Activated CD4-positive, alpha-beta T cell treated with anti-CD3 and anti-CD28 coated beads for 36 hours (primary cell): ENCODE data around the gene AZGP1. TPM values are rescaled to one million over a fixed set of nuclear protein-coding genes. Genes with fewer than 3 reads are reported as not detected.
"Not testable (repeated sequence)": the region's sequence is repeated elsewhere in the genome, so short reads cannot be mapped to it uniquely, and the experiment has no call there.

ENCODE experiments used
- ATAC-seq: fragments of 200-7000 bp; cut with Tn5 transposase; one replicate; pipeline ENCODE4 v1.10.0; 2021; ENCODE audit warnings: mild to moderate bottlenecking, moderate library complexity
- CTCF ChIA-PET: fragments of 350-600 bp; sonication (Branson Sonifier 250); formaldehyde crosslinking; loops from one replicate; lab custom pipeline; 2021; ENCODE audit warnings: antibody characterized with exemption; lab: Charles Lee
- POLR2A ChIA-PET: fragments of 350-600 bp; sonication (Branson Sonifier 250); formaldehyde crosslinking; loops from one replicate; lab custom pipeline; 2021; ENCODE audit warnings: antibody characterized with exemption, inconsistent platforms; lab: Charles Lee
- DNase-seq: peaks from one replicate; pipeline ENCODE4 v3.0.0-alpha.2; 2020
- H3K27ac Mint-ChIP-seq: one replicate; pipeline ENCODE4 v1.8.0; 2021; ENCODE audit warnings: mixed read lengths
- H3K27me3 Mint-ChIP-seq: one replicate; pipeline ENCODE4 v1.8.0; 2021; ENCODE audit warnings: mixed read lengths
- H3K36me3 Mint-ChIP-seq: one replicate; pipeline ENCODE4 v1.8.0; 2021; ENCODE audit warnings: low read depth, mixed read lengths
- H3K4me1 Mint-ChIP-seq: one replicate; pipeline ENCODE4 v1.8.0; 2021; ENCODE audit warnings: mixed read lengths
- H3K4me3 Mint-ChIP-seq: one replicate; pipeline ENCODE4 v1.8.0; 2021; ENCODE audit warnings: mild to moderate bottlenecking, moderate library complexity, mixed read lengths
- H3K9me3 Mint-ChIP-seq: one replicate; pipeline ENCODE4 v1.8.0; 2021; ENCODE audit warnings: low read depth, mixed read lengths
- intact Hi-C, 2 experiments: fragments of 100-400 bp; cut with DNase I in 1 of 2; cut with micrococcal nuclease in 1 of 2; formaldehyde crosslinking; loops; one replicate each; pipeline versions ENCODE4 v1.14.2 to v1.15.1; 2022 to 2024; cut with DNase I, micrococcal nuclease
- total RNA-seq, 2 experiments: library from RNA; stranded (reverse); gene quantifications; one replicate each; pipeline ENCODE4 v1.2.3, GENCODE V29; 2021

The AZGP1 gene
- total RNA-seq, 2 experiments from 2014 or later = not detected

DNA sequence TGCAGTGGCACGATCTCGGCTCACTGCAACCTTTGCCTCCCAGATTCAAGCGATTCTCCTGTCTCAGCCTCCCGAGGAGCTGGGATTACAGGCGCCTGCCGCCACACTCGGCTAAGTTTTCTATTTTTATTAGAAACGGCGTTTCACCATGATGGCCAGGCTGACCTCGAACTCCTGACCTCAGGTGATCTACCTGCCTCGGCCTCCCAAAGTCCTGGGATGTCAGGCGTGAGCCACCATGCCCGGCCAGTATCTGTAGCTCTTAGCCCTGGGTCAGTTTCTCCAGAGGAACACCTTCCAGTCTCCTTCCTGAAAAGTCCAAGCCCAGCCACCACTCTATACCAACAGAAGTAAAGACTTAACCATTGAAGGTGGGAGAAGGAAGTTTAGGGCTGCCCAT lies 24.4 kb upstream of the AZGP1 start:
- H3K9me3 Mint-ChIP-seq = no peaks in the 10 kb centered on the region
- DNase-seq = no peak
- intact Hi-C loops = no loop called here
- peaks cover 15% of the 10 kb centered on the region for H3K4me1 Mint-ChIP-seq
- H3K27me3 Mint-ChIP-seq = no peaks in the 10 kb centered on the region
- ChIA-PET CTCF (no interaction called here), POLR2A (no interaction called here)
- H3K4me3 Mint-ChIP-seq = no peak overlapping the region
- no peak for ATAC-seq
- H3K27ac Mint-ChIP-seq = no peak overlapping the region
- H3K36me3 Mint-ChIP-seq = no peaks in the 10 kb centered on the region

DNA sequence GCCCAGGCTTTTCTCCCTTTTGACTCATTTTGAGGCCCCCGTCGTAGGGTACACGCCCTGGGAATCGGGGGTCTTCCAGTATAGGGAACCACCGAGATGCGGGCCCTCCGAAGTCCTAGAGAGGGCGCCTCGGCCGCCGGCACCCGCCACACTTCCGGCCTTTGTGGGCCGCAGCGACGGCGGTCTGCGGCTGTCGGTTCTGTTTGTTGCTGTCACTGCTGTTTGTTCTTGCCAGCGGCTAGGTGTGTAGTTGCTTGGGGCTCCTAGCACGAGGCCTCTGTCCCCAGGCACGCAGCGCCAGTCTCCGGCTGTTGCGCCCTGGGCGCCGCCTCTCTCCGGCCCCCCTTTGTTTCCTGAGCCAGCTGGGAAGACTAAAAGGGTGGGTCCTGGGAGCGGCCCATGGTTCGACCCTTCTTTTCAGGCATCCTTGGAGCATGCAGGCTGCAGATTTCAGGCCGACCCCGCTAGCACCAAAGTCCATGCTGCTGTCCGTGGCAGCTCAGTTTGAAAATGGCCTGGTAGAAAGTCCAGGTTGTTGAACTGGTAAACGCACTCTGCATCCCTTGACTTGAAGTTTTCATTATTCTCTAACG lies 21.8 kb upstream of the AZGP1 start:
- ChIA-PET CTCF (interaction anchor here (0.6 to 4.9 kb wide), 4 partner anchors 18 to 133 kb away, joined by 3 to 25 read pairs (median 4); partner anchors contain the start of gene TRIM4), POLR2A (interaction anchor here (0.6 to 0.7 kb wide), 2 partner anchors 84 to 526 kb away, joined by 4 to 13 read pairs; no protein-coding TSS in a partner anchor)
- no peaks in the 10 kb centered on the region for H3K36me3 Mint-ChIP-seq
- peak; percentile 87 for ATAC-seq
- peak overlapping the region; percentile 89 for H3K27ac Mint-ChIP-seq
- DNase-seq = peak; percentile 81
- intact Hi-C loops = loop anchor here (1.0 to 5.0 kb wide), 3 partner anchors 18 to 130 kb away; partner anchors contain the start of genes MBLAC1 (in 1 of the 2), ZKSCAN1 (in 1 of the 2) and ZNF3 (in 1 of the 2)
- peaks cover 1% of the 10 kb centered on the region for H3K27me3 Mint-ChIP-seq
- H3K9me3 Mint-ChIP-seq = no peaks in the 10 kb centered on the region
- H3K4me1 Mint-ChIP-seq = peaks cover 15% of the 10 kb centered on the region
- H3K4me3 Mint-ChIP-seq = peak overlapping the region; percentile 67

DNA sequence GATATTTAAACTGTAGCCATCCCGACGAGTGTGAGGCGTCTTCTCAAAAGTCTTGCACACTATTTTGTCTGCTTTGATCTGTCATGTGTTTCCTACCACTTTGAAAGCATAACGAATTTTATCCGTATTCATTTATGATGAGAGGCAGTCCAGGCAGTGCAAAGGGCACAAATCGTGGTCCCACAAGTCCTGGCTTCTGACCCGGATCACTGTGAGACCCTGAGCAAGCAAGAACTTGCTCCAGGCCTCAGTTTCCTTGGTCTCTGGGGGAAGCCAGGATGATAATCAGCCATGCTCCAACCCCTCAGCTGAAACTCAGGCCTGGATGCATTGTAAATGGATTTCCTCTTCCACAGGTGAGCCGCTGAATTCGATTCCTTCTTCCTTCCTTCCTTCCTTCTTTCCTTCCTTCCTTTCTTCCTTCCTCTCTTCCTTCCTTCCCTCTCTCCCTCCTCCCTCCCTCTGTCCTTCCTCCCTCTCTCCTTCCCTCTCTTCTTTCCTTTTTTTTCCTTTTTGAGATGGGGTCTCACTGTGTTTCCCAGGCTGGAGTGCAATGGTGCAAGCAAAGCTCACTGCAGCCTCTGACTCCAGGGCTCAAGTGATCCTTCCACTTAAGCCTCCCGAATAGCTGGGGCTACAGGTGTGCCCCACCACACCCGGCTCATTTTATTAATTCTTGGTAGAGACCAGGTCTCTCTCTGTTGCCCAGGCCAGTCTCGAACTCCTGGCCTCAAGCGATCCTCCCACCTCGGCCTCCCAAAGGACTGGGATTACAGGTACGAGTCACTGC lies 21.1 kb upstream of the AZGP1 start:
- CTCF ChIA-PET = interaction anchor here (0.6 to 4.9 kb wide), 3 partner anchors 17 to 83 kb away, joined by 3 to 25 read pairs (median 4); partner anchors contain the start of gene TRIM4
- H3K36me3 Mint-ChIP-seq = no peaks in the 10 kb centered on the region
- peak overlapping the region; percentile 89 for H3K27ac Mint-ChIP-seq
- DNase-seq = no peak
- intact Hi-C loops = loop anchor here (1.0 to 5.0 kb wide), 3 partner anchors 18 to 130 kb away; partner anchors contain the start of genes MBLAC1 (in 1 of the 2), ZKSCAN1 (in 1 of the 2) and ZNF3 (in 1 of the 2)
- H3K4me1 Mint-ChIP-seq = peaks cover 15% of the 10 kb centered on the region
- no peaks in the 10 kb centered on the region for H3K9me3 Mint-ChIP-seq
- ATAC-seq = peak; percentile 13
- H3K4me3 Mint-ChIP-seq = peak overlapping the region; percentile 67
- H3K27me3 Mint-ChIP-seq = peaks cover 4% of the 10 kb centered on the region
- POLR2A ChIA-PET = interaction anchor here (0.6 to 0.7 kb wide), 2 partner anchors 83 to 525 kb away, joined by 4 to 13 read pairs; no protein-coding TSS in a partner anchor

GRCh38 chr7:99994819-99995218 lies 19.0 kb upstream of the AZGP1 start:
- peaks cover 15% of the 10 kb centered on the region for H3K4me1 Mint-ChIP-seq
- no peak overlapping the region for H3K4me3 Mint-ChIP-seq
- CTCF ChIA-PET = interaction anchor here (1.3 to 4.9 kb wide), 4 partner anchors 58 to 81 kb away, joined by 4 to 25 read pairs (median 16); partner anchors contain the start of gene TRIM4
- H3K27ac Mint-ChIP-seq = no peak overlapping the region
- H3K9me3 Mint-ChIP-seq = no peaks in the 10 kb centered on the region
- intact Hi-C loops = loop anchor here (1.0 to 5.0 kb wide), 6 partner anchors 58 to 373 kb away; partner anchors contain the start of genes MBLAC1 (in 1 of the 2) and ZNF3 (in 1 of the 2)
- H3K36me3 Mint-ChIP-seq = no peaks in the 10 kb centered on the region
- peaks cover 7% of the 10 kb centered on the region for H3K27me3 Mint-ChIP-seq
- DNase-seq = no peak
- POLR2A ChIA-PET = no interaction called here
- ATAC-seq = no peak

- ChIA-PET POLR2A (no interaction called here), CTCF (interaction anchor here (0.6 to 5.7 kb wide), 12 partner anchors 11 to 445 kb away, joined by 3 to 50 read pairs (median 4); no protein-coding TSS in a partner anchor)
- no peak overlapping the region for H3K27ac Mint-ChIP-seq
- peaks cover 7% of the 10 kb centered on the region for H3K27me3 Mint-ChIP-seq
- DNase-seq (no peak), ATAC-seq (no peak)
- no peaks in the 10 kb centered on the region for H3K9me3 Mint-ChIP-seq
- intact Hi-C loops = loop anchor here in 1 of 2 experiments (5.0 kb wide), 1 partner anchor 370 kb away; no protein-coding TSS in a partner anchor
- no peaks in the 10 kb centered on the region for H3K36me3 Mint-ChIP-seq
- H3K4me3 Mint-ChIP-seq = no peak overlapping the region
- H3K4me1 Mint-ChIP-seq = peaks cover 9% of the 10 kb centered on the region
These were observed 16.7 kb upstream of the AZGP1 start for GRCh38 chr7:99992330-99993038.

GRCh38 chr7:99991543-99991942 lies 15.7 kb upstream of the AZGP1 start:
- intact Hi-C loops = loop anchor here (1.0 to 5.0 kb wide), 4 partner anchors 12 to 369 kb away; partner anchors contain the start of gene ZSCAN21 (in 1 of the 2)
- H3K27me3 Mint-ChIP-seq, H3K27ac Mint-ChIP-seq, ATAC-seq, H3K4me1 Mint-ChIP-seq, DNase-seq, H3K4me3 Mint-ChIP-seq, H3K9me3 Mint-ChIP-seq, POLR2A ChIA-PET, H3K36me3 Mint-ChIP-seq: not testable (repeated sequence)
- CTCF ChIA-PET = interaction anchor here (0.7 to 5.7 kb wide), 11 partner anchors 24 to 361 kb away, joined by 3 to 50 read pairs (median 3); no protein-coding TSS in a partner anchor

DNA sequence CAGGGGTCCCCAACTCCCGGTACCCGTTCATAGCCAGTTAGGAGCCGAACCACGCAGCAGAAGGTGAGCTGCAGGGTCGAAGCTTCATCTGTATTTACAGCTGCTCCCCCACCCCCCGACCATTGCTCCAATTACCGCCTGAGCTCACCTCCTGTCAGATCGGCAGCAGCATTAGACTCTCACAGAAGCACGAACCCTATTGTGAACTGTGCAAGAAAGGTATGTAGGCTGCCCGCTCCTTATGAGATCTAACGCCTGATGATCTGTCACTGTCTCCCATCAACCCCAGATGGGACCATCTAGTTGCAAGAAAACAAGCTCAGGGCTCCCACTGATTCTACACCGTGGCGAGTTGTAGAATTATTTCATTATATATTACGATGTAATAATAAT lies 14.6 kb upstream of the AZGP1 start:
- no peak overlapping the region for H3K27ac Mint-ChIP-seq
- no peaks in the 10 kb centered on the region for H3K4me1 Mint-ChIP-seq
- no peaks in the 10 kb centered on the region for H3K9me3 Mint-ChIP-seq
- POLR2A ChIA-PET = no interaction called here
- H3K36me3 Mint-ChIP-seq = no peaks in the 10 kb centered on the region
- CTCF ChIA-PET = interaction anchor here (0.5 to 5.7 kb wide), 22 partner anchors 11 to 524 kb away, joined by 3 to 50 read pairs (median 3); partner anchors contain the start of genes GJC3 and TRIM4
- DNase-seq (no peak), ATAC-seq (no peak)
- intact Hi-C loops = loop anchor here in 1 of 2 experiments (5.0 kb wide), 1 partner anchor 368 kb away; no protein-coding TSS in a partner anchor
- peaks cover 7% of the 10 kb centered on the region for H3K27me3 Mint-ChIP-seq
- H3K4me3 Mint-ChIP-seq = no peak overlapping the region

DNA sequence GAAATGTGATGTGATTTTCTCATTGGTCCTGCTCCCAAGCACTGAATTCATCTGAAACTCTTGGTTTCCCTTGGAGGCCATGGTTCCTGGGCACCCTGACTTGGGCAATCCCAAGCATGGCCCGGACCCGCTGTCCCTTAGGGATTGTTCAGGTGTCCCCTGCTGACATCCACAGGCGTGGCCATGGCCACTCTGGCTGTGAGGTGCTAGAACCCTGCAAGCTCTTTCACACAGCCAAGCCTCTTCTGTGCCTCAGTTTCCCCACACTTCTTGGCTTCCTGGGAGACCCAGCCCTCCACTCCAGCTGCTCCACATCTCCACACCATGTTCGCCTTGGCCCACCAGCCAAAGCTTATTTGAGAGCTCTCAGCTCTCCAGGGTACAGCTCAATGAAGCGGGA lies 12.0 kb upstream of the AZGP1 start:
- ChIA-PET CTCF (interaction anchor here (5.7 kb wide), 1 partner anchor 73 kb away, joined by 50 read pairs; no protein-coding TSS in a partner anchor), POLR2A (no interaction called here)
- H3K4me3 Mint-ChIP-seq = no peak overlapping the region
- no peaks in the 10 kb centered on the region for H3K4me1 Mint-ChIP-seq
- H3K27me3 Mint-ChIP-seq = peaks cover 7% of the 10 kb centered on the region
- ATAC-seq = no peak
- no peaks in the 10 kb centered on the region for H3K9me3 Mint-ChIP-seq
- intact Hi-C loops = no loop called here
- no peak for DNase-seq
- no peak overlapping the region for H3K27ac Mint-ChIP-seq
- H3K36me3 Mint-ChIP-seq = no peaks in the 10 kb centered on the region

- POLR2A ChIA-PET, H3K36me3 Mint-ChIP-seq, H3K9me3 Mint-ChIP-seq, H3K4me3 Mint-ChIP-seq, ATAC-seq, H3K27me3 Mint-ChIP-seq, H3K4me1 Mint-ChIP-seq, DNase-seq, H3K27ac Mint-ChIP-seq, intact Hi-C loops: not testable (repeated sequence)
- CTCF ChIA-PET = interaction anchor here (0.6 to 5.7 kb wide), 3 partner anchors 73 to 148 kb away, joined by 3 to 50 read pairs (median 7); no protein-coding TSS in a partner anchor
These were observed 11.5 kb upstream of the AZGP1 start for GRCh38 chr7:99987306-99987705.

- H3K27ac Mint-ChIP-seq = no peak overlapping the region
- no peak for DNase-seq
- ChIA-PET CTCF (no interaction called here), POLR2A (no interaction called here)
- H3K4me1 Mint-ChIP-seq = peaks cover 15% of the 10 kb centered on the region
- intact Hi-C loops = no loop called here
- H3K27me3 Mint-ChIP-seq = no peaks in the 10 kb centered on the region
- H3K4me3 Mint-ChIP-seq = no peak overlapping the region
- H3K36me3 Mint-ChIP-seq = no peaks in the 10 kb centered on the region
- no peak for ATAC-seq
- H3K9me3 Mint-ChIP-seq = no peaks in the 10 kb centered on the region
These were observed 8.8 kb upstream of the AZGP1 start for GRCh38 chr7:99984593-99984992.
